ENCODE measurements around the gene KAT2A. TPM values are rescaled to one million over a fixed set of nuclear protein-coding genes. Genes with fewer than 3 reads are reported as not detected.

Gene KAT2A
- total RNA-seq, 1 experiment from 2014 or later, result 7.5 TPM

DNA sequence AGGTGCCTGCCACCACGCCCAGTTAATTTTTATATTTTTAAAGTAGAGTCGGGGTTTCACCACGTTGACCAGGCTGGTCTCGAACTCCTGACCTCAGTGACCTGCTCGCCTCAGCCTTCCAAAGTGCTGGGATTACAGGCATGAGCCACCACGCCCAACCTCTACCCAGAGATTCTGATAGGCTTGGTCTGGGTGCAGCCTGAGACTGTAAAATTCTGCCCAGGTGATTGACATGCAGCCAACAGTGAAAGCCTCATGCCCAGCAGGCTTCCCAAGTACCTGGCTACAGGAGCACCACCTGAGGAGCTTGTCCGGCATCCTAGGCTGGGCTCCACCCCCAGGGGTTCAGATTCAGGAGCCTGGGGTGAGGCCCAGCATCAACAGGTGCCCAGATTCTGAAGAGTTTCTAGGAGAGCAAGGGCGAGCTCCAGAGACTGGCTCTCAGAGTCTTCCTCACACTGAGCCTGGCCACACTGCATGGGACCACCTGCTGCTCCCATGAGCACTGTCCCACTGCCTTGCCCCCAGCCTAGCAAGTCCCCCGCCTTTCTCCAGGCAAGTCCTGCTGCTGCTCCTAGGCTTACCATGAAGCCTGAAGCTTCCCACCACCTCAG lies 39.5 kb downstream of the KAT2A start:
- no peaks in the 10 kb centered on the region for H3K36me3 ChIP-seq
- no peak overlapping the region for H3K27ac ChIP-seq
- H3K27me3 ChIP-seq (replicated peaks), result no peaks in the 10 kb centered on the region
- H3K4me3 ChIP-seq, result no peak overlapping the region
- H3K4me1 ChIP-seq (replicated peaks), result no peaks in the 10 kb centered on the region
- no peaks in the 10 kb centered on the region for H3K9me3 ChIP-seq (replicated peaks)
- DNase-seq (ENCODE audit: low read depth in 1 of 2, low spot score in 2 of 2), result no peak

DNA sequence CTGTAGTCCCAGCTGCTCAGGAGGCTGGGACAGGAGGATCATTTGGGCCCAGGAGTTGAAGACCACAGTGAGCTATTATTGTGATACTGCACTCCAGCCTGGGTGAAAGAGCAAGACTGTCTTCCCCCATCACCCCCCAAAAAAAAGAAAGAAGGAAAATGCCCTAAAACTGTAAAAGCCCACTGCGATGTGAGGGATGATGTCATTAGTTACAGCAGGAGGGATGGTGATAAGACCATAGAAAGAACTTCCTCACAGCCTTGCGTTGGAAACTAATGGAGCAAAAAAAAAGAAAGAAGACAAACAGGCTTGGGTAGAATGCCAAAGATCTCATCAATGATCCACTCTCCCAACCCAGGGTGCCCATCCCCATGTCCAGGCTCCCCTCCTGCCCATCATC lies 41.6 kb downstream of the KAT2A start:
- Histone ChIP-seq H3K36me3 (no peaks in the 10 kb centered on the region), H3K4me1 (replicated peaks) (no peaks in the 10 kb centered on the region), H3K4me3 (no peak overlapping the region), H3K27ac (no peak overlapping the region), H3K9me3 (replicated peaks) (no peaks in the 10 kb centered on the region), H3K27me3 (replicated peaks) (no peaks in the 10 kb centered on the region)
- no peak for DNase-seq (ENCODE audit: low read depth in 1 of 2, low spot score in 2 of 2)

DNA sequence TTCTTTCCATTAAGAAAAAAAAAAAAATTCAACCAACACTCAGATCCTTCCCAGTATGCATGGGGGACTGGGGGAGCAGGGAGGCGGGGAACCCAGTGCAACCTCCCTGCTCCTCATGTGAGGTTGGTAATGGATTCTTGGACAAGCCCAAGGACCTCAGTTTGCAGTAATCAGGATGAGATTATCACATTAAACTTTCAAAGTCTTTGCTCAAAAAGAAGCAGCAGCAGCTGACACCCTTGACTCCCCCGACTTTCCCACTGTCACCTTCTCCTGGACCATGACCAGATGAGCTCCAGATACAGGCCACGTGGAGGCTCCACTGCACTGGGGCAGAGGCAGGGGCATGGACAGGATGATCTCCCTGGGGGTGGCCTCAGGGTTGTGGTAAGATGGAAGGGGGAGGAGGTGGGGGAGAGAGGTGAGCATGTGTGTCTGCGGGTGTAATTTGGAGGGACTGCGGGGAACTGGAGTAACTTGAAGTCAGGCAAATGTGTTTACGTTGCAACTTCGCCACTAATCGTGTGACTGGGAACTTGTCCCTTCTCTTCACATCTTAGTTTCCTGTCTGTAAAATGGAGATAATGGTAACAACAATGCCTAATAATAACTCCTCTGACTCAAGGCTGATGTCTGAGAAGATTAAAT lies 42.6 kb downstream of the KAT2A start:
- no peaks in the 10 kb centered on the region for H3K4me1 ChIP-seq (replicated peaks)
- no peak for DNase-seq (ENCODE audit: low read depth in 1 of 2, low spot score in 2 of 2)
- H3K36me3 ChIP-seq, result no peaks in the 10 kb centered on the region
- no peak overlapping the region for H3K4me3 ChIP-seq
- no peaks in the 10 kb centered on the region for H3K9me3 ChIP-seq (replicated peaks)
- no peaks in the 10 kb centered on the region for H3K27me3 ChIP-seq (replicated peaks)
- no peak overlapping the region for H3K27ac ChIP-seq

DNA sequence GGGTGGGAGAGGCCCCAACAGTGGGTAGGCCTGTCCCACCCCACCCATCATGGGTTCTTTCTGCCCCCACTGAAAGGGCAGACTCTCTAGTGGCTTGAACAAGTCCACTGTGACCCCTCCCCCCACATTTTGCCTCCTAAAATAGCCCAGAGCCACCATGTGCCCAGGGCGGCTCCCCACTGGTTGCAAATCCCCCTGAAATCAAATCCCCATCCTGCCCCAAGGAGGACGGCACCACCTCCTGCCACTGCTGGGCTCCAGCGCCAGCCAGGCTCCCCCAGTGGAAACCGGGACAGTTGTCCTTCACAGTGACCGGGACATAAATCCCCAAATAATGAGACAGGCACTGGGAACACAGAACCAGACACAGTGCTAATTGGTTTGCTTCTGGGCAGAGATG lies 43.4 kb downstream of the KAT2A start:
- Histone ChIP-seq H3K36me3 (no peaks in the 10 kb centered on the region), H3K4me3 (no peak overlapping the region), H3K4me1 (replicated peaks) (no peaks in the 10 kb centered on the region), H3K27ac (no peak overlapping the region), H3K27me3 (replicated peaks) (no peaks in the 10 kb centered on the region), H3K9me3 (replicated peaks) (no peaks in the 10 kb centered on the region)
- no peak for DNase-seq (ENCODE audit: low read depth in 1 of 2, low spot score in 2 of 2)

DNA sequence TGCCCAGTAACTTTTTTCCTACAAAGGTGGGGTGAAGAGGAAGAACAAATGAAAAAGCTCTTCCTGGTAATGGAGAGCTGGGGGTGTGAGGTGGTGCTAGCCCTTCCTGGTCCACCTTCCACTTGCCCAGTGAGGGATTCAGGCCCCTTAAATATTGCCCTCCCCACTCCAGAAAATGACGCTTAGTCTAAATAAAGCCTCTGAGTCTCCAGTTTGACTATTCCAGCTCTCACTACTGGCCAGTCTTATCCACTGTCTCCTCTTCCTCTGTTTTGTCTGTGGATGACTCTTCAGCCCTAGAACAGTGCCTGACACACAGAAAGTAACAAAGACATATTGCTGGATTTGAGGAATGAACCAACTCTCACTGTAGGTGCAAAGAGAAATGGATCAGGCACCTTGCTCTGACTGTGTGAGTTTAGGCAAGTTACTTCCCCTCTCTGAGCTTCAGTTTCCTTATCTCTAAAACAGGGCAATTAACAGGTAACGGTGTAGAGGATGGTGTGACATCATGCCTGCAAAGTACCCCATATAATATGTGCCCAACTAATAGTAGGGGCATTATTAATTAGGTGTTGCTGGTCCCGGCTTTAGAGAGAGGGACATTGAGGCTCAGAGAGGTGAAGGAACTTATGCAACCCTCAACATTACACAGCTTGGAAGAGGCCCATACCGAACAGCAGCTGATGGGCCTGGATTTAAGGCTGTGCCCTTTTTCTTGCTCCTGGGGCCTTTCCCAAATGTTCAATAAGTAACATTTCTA lies 44.2 kb downstream of the KAT2A start:
- no peak overlapping the region for H3K27ac ChIP-seq
- no peak overlapping the region for H3K4me3 ChIP-seq
- H3K27me3 ChIP-seq (replicated peaks), result peaks cover 7% of the 10 kb centered on the region
- DNase-seq (ENCODE audit: low read depth in 1 of 2, low spot score in 2 of 2), result no peak
- H3K36me3 ChIP-seq, result no peaks in the 10 kb centered on the region
- no peaks in the 10 kb centered on the region for H3K9me3 ChIP-seq (replicated peaks)
- H3K4me1 ChIP-seq (replicated peaks), result peaks cover 5% of the 10 kb centered on the region

DNA sequence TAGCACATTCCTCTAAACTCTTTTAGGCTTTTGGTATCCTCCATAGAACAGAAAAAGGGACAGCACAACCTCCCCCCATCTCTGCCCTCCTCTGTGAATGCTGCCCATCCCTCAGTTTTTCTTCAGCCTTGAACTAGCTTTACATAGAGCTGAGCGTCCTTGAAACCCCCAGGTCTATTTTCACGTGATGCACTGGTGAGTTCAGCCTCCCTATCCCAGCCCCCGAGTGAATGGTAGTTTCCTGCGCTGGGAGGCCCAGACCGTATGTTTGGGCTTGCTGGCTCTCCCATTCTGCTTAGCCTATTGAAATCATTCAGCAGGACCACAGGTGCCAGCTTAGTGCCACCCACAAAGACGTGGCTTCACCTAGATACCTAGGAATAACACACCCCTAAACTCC lies 45.4 kb downstream of the KAT2A start:
- H3K27me3 ChIP-seq (replicated peaks), result peaks cover 13% of the 10 kb centered on the region

DNA sequence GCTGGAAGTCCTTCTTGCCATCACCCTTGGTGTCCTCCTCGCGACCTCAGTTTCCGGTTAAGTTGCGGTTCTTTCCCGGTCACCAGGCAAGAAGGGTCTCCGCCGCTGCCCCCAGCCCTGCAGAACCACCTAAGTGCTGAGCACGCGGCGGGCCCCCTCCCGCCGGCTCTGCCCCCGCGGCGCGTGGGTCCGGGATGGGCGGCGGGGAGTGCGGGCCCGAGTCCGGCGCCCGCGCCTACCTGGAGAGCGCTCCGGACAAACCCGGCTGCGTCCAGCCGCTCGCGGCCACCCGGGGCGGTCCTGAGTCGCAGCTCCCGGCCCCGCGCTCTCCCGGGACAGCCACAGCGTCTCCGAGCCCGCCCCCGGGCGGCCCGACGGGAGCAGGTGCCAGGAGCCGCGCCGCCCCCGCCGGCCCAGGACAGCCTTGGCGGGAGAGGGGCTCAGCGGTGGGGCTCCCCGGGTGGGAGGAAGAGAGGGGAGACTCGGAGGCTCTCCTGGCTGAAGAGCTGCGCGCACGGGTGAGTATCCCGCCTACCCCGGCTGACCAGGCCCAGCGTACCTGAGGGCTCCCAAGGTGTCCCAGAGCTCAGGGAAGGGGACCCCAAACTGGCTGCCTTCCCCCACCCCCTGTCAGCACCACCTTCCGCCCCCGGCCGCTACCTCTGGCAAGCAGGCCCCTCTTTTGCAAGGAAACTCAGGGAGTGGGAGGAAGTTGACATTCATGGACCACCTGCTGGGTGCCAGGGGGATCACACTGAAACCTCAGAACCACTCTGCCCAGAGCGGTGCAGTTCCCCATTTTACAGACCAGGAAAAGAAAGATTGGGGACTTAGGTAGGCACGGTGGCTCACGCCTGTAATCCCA lies 48.6 kb downstream of the KAT2A start:
- H3K36me3 ChIP-seq, result no peaks in the 10 kb centered on the region
- peaks cover 5% of the 10 kb centered on the region for H3K4me1 ChIP-seq (replicated peaks)
- H3K27me3 ChIP-seq (replicated peaks), result peaks cover 13% of the 10 kb centered on the region
- H3K9me3 ChIP-seq (replicated peaks), result no peaks in the 10 kb centered on the region
- no peak for DNase-seq (ENCODE audit: low read depth in 1 of 2, low spot score in 2 of 2)
- H3K4me3 ChIP-seq, result peak overlapping the region; percentile 20
- no peak overlapping the region for H3K27ac ChIP-seq

More for the DNA sequence above, 45.4 kb downstream of the KAT2A start:
- H3K27ac ChIP-seq, result no peak overlapping the region
- peaks cover 5% of the 10 kb centered on the region for H3K4me1 ChIP-seq (replicated peaks)
- no peak overlapping the region for H3K4me3 ChIP-seq
- H3K36me3 ChIP-seq, result no peaks in the 10 kb centered on the region
- DNase-seq (ENCODE audit: low read depth in 1 of 2, low spot score in 2 of 2), result no peak
- no peaks in the 10 kb centered on the region for H3K9me3 ChIP-seq (replicated peaks)

DNA sequence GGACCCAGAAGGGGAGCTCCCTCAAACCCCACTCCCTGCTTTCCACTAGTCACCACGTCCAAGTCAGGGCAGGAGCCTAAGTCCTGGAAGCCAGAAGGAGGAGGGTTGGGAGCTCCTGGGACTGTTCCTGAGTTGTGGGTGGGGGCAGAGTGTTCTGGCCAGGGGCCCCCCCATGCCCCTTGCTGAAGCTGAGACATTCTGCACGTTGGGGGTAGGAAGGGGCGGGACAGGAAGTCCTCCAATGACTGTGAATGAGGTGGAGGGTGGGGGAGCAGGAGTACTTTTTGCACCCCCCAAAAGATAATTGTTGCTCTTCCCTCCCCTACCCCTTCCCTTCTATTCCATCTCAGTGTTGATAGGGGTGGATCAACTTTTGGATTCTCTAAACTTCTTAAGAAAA lies 49.4 kb downstream of the KAT2A start:
- H3K4me1 ChIP-seq (replicated peaks), result peaks cover 5% of the 10 kb centered on the region
- H3K36me3 ChIP-seq, result no peaks in the 10 kb centered on the region
- no peak overlapping the region for H3K27ac ChIP-seq
- DNase-seq (ENCODE audit: low read depth in 1 of 2, low spot score in 2 of 2), result no peak
- peaks cover 13% of the 10 kb centered on the region for H3K27me3 ChIP-seq (replicated peaks)
- no peaks in the 10 kb centered on the region for H3K9me3 ChIP-seq (replicated peaks)
- H3K4me3 ChIP-seq, result no peak overlapping the region

DNA sequence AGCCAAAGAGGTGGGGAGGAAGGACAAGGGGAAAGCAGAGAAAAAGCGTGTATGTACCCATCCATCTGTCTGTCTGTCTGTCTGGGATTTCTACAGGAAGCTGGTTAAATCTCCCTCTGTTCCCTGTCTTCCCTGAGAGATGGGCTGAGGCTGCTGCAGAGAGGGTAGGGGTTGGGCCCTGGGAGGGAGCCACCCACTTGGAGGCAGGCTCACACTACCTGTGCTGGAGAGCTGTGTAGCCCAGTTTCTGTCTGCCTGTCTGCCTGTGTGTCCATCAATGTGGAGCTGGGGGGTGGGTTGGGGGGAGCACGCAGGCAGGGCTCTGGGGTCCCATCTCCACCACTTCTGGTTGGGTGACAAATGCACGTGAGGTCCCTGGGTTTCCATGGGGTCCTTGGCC lies 52.2 kb downstream of the KAT2A start:
- Histone ChIP-seq H3K4me3 (no peak overlapping the region), H3K27me3 (replicated peaks) (peaks cover 13% of the 10 kb centered on the region), H3K4me1 (replicated peaks) (peaks cover 5% of the 10 kb centered on the region), H3K27ac (no peak overlapping the region), H3K36me3 (no peaks in the 10 kb centered on the region), H3K9me3 (replicated peaks) (no peaks in the 10 kb centered on the region)
- DNase-seq (ENCODE audit: low read depth in 1 of 2, low spot score in 2 of 2), result no peak

DNA sequence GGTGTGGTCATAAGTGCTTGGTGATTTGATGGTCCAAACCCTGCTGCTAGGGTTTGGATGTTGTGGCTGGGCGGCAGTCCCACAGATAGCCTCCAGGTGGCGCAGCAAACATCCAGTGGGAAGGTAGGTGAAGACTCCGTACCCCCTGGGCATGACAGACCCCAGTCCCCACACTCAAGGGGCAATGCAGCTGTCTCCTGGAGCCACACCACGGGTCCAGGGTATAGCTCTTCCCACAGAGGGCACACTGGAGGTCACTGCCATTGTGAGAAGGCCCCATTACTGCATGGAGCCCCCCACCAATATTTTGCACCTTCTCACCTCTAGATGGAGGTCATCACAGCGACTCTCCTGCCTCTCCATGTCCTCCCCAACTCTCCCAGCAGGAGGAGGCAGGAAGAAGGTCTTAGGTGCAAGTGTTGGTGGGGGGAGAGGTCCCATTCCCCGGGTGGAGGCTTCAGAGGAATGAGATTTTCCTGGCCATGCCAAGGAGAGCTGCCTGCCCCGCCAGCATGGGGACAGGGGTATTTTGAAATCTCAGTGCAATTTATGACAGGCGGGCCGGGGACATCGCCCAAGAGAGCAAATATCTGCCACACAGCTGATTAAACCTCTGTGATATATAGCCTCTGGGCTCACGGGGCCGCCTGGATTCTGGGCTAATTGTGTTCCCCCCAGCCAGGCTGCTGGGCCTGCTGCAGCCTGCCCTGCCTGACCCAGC lies 53.6 kb downstream of the KAT2A start:
- H3K4me1 ChIP-seq (replicated peaks), result peaks cover 4% of the 10 kb centered on the region
- DNase-seq (ENCODE audit: low read depth in 1 of 2, low spot score in 2 of 2), result peak; percentile 44 to 69
- no peaks in the 10 kb centered on the region for H3K36me3 ChIP-seq
- no peak overlapping the region for H3K27ac ChIP-seq
- H3K4me3 ChIP-seq, result no peak overlapping the region
- H3K27me3 ChIP-seq (replicated peaks), result peaks cover 12% of the 10 kb centered on the region
- H3K9me3 ChIP-seq (replicated peaks), result no peaks in the 10 kb centered on the region

DNA sequence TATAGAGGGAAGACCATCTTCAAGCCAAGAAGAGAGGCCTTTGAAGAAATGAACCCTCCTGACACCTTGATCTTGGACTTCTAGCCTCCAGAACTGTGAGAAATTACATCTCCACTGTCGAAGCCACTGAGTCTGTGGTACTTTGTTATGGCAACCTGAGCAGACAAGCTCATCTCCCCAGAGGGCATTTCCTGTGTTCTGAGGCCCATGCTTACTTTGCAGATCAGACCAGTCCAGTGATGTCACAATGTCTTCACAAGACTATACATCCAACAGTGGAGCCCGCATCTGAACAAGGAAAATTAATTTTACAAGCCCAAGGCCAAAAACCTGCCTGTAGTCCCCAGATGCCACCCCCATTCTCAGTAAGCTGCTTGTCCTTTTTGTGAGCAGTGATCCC lies 56.0 kb downstream of the KAT2A start:
- Histone ChIP-seq H3K27ac (no peak overlapping the region), H3K4me1 (replicated peaks) (no peaks in the 10 kb centered on the region), H3K9me3 (replicated peaks) (no peaks in the 10 kb centered on the region), H3K4me3 (no peak overlapping the region), H3K36me3 (no peaks in the 10 kb centered on the region), H3K27me3 (replicated peaks) (no peaks in the 10 kb centered on the region)
- DNase-seq (ENCODE audit: low read depth in 1 of 2, low spot score in 2 of 2), result no peak
